ENCODE measurements around the gene TPST2. TPM values are rescaled to one million over a fixed set of nuclear protein-coding genes. Genes with fewer than 3 reads are reported as not detected.

Gene TPST2
- total RNA-seq, 1 experiment from 2014 or later: 8.2 TPM

GRCh38 chr22:26604368-26604767 is 14.4 kb upstream of the TPST2 start:
- Histone ChIP-seq H3K9me3 (ENCODE audit: low read depth, low read length, poor library complexity, severe bottlenecking) (no peaks in the 10 kb centered on the region), H3K36me3 (ENCODE audit: insufficient read depth, low read length, poor library complexity, severe bottlenecking) (no peaks in the 10 kb centered on the region), H3K27me3 (replicated peaks; ENCODE audit: insufficient read depth, low read depth, low read length, poor library complexity) (no peaks in the 10 kb centered on the region), H3K27ac (ENCODE audit: low read depth, low read length, poor library complexity, severe bottlenecking) (no peak overlapping the region), H3K4me3 (ENCODE audit: low read depth, low read length, poor library complexity, severe bottlenecking) (no peak overlapping the region), H3K4me1 (ENCODE audit: insufficient read depth, low read length, poor library complexity, severe bottlenecking) (no peaks in the 10 kb centered on the region)
- TF ChIP-seq EZH2 (IDR thresholded peaks at IDR 0.05; ENCODE audit: borderline replicate concordance, low read depth, low read length, poor library complexity, severe bottlenecking): no peak
- TF ChIP-seq CTCF (conservative IDR thresholded peaks at IDR 0.05; ENCODE audit: low read depth, low read length): no peak
- intact Hi-C loops (cut with micrococcal nuclease; ENCODE audit: unreplicated experiment): no loop called here
- BruUV-seq (replicated peaks): no TSS peak
- ChIA-PET POLR2A (ENCODE audit: low non-redundant PET) (no interaction called here), CTCF (no interaction called here)
- no peak for DNase-seq (ENCODE audit: low spot score)

GRCh38 chr22:26602127-26602526 is 12.2 kb upstream of the TPST2 start:
- Histone ChIP-seq H3K27ac (ENCODE audit: low read depth, low read length, poor library complexity, severe bottlenecking) (no peak overlapping the region), H3K36me3 (ENCODE audit: insufficient read depth, low read length, poor library complexity, severe bottlenecking) (no peaks in the 10 kb centered on the region), H3K9me3 (ENCODE audit: low read depth, low read length, poor library complexity, severe bottlenecking) (no peaks in the 10 kb centered on the region), H3K27me3 (replicated peaks; ENCODE audit: insufficient read depth, low read depth, low read length, poor library complexity) (no peaks in the 10 kb centered on the region), H3K4me1 (ENCODE audit: insufficient read depth, low read length, poor library complexity, severe bottlenecking) (no peaks in the 10 kb centered on the region), H3K4me3 (ENCODE audit: low read depth, low read length, poor library complexity, severe bottlenecking) (no peak overlapping the region)
- no peak for DNase-seq (ENCODE audit: low spot score)
- intact Hi-C loops (cut with micrococcal nuclease; ENCODE audit: unreplicated experiment): no loop called here
- TF ChIP-seq CTCF (conservative IDR thresholded peaks at IDR 0.05; ENCODE audit: low read depth, low read length) (no peak), EZH2 (IDR thresholded peaks at IDR 0.05; ENCODE audit: borderline replicate concordance, low read depth, low read length, poor library complexity, severe bottlenecking) (no peak)
- POLR2A ChIA-PET (ENCODE audit: low non-redundant PET): no interaction called here
- no TSS peak for BruUV-seq (replicated peaks)
- CTCF ChIA-PET: no interaction called here

GRCh38 chr22:26601726-26602125 is 11.8 kb upstream of the TPST2 start:
- H3K27me3 ChIP-seq (replicated peaks; ENCODE audit: insufficient read depth, low read depth, low read length, poor library complexity): no peaks in the 10 kb centered on the region
- no peak for TF ChIP-seq EZH2 (IDR thresholded peaks at IDR 0.05; ENCODE audit: borderline replicate concordance, low read depth, low read length, poor library complexity, severe bottlenecking)
- no peak for TF ChIP-seq CTCF (conservative IDR thresholded peaks at IDR 0.05; ENCODE audit: low read depth, low read length)
- H3K4me1 ChIP-seq (ENCODE audit: insufficient read depth, low read length, poor library complexity, severe bottlenecking): no peaks in the 10 kb centered on the region
- intact Hi-C loops (cut with micrococcal nuclease; ENCODE audit: unreplicated experiment): no loop called here
- POLR2A ChIA-PET (ENCODE audit: low non-redundant PET): no interaction called here
- BruUV-seq (replicated peaks): no TSS peak
- no peak overlapping the region for H3K27ac ChIP-seq (ENCODE audit: low read depth, low read length, poor library complexity, severe bottlenecking)
- no peaks in the 10 kb centered on the region for H3K9me3 ChIP-seq (ENCODE audit: low read depth, low read length, poor library complexity, severe bottlenecking)
- CTCF ChIA-PET: interaction anchor here (0.6 kb wide), 1 partner anchor 12 kb away, joined by 5 read pairs; the partner anchor contains the start of gene TPST2
- no peaks in the 10 kb centered on the region for H3K36me3 ChIP-seq (ENCODE audit: insufficient read depth, low read length, poor library complexity, severe bottlenecking)
- H3K4me3 ChIP-seq (ENCODE audit: low read depth, low read length, poor library complexity, severe bottlenecking): no peak overlapping the region
- no peak for DNase-seq (ENCODE audit: low spot score)

Data from A673 (cell line).